ENCODE measurements around the gene CHSY1. TPM values are rescaled to one million over a fixed set of nuclear protein-coding genes. Genes with fewer than 3 reads are reported as not detected.

CHSY1 gene
- total RNA-seq, 1 experiment from 2014 or later = 7.4 TPM

DNA sequence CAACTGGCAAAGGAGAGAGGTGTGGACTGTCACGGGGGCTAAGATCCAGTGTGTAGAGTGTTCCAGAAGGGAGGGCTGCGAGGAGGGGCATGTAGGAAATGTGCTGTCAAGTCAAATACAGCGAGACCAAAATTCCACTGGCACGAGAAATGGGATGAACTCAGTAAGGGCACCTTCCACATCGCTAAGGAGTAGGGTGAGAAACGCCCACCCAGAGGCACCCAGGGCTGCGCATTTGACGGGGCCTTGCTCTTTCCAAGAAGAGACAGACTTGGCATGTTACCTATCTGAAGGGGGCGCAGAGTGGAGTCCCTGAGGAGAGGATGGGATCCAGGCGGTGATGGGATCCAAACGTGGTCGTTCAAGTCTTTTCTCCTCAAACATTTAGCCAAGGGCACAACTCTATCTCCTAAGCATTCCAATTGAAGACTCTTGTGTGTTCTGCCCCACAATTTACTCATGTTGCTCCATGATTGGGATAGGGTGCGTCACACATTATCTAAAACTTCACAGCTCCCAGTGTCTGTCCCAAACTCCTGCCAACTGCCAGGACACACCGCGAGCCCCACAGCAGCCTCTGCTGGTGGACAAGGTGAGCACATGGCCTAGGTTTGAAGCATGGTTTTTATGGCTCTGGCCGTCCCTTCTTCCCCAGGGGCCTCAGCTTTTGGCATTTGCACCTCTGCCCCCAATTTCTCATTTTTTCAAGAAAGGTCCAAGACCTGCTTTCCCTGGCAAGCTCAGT is 17.8 kb upstream of the CHSY1 start:
- peak; percentile 37 for DNase-seq (ENCODE audit: low spot score)

GRCh38 chr15:101267320-101268104 is 15.7 kb upstream of the CHSY1 start:
- DNase-seq (ENCODE audit: low spot score) = peak; percentile 59

DNA sequence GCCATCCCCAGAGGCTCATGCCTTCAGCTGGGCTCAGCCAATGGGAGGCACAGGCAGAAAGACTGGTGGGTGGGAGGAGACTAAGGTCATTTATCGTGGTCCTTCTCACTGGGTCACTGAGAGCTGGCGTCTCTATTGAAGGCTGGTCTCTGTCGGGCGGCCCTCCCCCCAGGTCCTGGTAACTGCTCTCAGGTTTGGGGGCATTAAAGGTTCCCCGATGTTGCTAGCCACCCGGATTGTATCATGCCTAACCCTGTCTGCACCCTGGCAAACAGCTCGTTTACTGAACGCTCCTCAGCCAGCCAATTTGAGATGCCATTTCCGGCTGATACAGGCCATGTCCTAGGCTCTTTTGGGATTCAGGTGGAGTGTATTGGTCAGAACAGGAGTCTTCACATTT is 14.9 kb upstream of the CHSY1 start:
- DNase-seq (ENCODE audit: low spot score) = no peak

- DNase-seq (ENCODE audit: low spot score) = no peak
Measured at GRCh38 chr15:101266034-101266433, 14.2 kb upstream of the CHSY1 start.

- no peak for DNase-seq (ENCODE audit: low spot score)
Measured at GRCh38 chr15:101264911-101265641, 13.2 kb upstream of the CHSY1 start.

DNA sequence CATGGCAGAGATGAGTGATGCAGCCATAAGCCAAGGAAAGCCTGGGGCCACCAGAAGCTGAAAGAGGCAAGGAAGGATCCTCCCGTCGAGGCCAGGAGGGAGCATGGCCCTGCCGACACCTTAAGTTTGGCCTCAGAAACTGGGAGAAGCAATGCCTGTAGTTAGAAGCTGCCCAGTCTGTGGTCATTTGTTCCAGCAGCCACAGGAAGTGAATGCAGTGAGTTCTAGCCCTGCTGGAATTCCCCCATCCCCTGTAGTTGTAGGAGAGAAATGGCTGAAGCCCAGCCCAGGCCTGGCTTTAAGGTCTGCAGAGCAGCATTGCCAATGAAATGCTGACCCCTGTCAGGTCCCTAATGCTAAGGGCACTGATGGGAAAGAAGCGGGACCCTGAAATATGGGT is 12.2 kb upstream of the CHSY1 start:
- no peak for DNase-seq (ENCODE audit: low spot score)

DNA sequence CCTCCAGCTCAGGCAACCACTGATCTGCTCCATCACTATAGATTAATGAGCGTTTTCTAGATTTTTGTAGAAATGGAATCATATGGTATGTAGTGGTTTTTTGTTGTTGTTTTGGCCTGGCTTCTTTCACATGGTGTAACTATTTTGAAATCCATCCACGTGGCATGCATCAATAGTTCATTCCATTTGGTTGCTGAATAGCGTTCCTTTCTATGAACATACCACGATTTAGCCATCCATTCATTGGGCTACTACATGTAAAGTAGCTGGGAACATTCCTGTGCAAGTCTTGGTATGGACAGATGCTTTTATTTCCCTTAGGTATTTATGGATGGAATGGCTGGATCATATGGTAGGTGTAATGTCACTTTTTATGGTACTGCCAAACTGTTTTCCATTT is 10.7 kb upstream of the CHSY1 start:
- no peak for DNase-seq (ENCODE audit: low spot score)

DNA sequence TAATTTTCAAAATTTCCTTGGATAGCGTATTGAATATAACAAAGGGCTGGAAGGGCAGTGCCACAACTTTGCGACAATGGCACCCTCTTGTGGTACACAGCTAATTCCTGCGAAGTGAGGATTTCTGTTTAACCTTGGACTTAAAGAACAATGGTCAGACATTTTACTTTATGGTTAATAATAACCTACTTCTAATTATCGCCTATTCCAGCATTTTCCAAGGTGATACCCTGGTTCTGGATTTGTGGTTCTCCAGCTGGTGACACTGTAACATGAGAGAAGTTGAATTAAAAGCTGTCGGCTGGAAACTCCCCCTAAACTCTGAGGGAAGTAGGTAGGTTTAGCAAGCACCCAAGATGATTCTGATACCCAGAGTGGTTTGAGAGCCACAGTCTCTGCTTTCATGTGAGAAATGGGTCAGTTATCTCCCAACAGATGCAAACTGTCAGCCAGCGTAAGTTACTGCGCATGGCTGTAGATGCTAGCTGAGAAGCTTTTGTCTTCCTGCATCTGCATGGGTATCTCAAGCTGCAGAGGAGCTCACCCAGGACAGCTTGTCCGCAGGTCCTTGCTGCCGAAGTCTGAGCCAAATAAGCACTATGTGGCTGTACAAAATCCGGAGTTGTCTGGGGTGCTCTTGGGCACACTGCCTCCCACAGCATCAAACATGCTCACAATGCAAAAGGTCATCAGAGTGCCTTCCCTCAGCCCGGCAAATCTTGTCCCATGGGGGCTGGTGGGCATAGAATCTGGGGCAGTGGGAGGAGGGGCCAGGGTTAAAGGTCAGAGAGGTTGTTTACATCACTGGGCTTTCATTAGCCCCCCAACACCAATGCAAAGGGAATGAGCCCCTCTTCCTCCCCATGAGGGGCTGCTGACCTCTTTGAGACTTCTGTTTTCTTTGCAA is 6.6 kb upstream of the CHSY1 start:
- peak; percentile 81 for DNase-seq (ENCODE audit: low spot score)

DNA sequence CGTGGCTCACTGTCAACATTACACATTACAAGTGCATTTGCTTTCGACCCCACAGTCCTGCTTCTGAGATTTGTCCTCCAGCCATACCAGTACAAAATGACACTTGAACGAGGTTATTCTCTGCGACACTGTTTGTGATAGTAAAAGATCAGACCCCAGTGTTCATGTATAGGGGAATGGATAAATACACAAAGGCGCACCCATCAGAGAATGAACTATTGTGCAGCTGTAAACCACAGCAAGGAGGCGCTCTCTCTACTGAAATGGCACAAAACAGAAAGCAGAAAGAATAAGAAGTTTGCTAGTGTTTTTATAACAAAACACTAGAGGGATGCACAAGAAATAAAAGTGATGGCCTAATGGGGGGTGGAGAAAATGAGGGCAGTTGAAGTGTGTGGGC is 4.9 kb upstream of the CHSY1 start:
- peak; percentile 22 for DNase-seq (ENCODE audit: low spot score)

GRCh38 chr15:101255615-101256241 is 3.9 kb upstream of the CHSY1 start:
- no peak for DNase-seq (ENCODE audit: low spot score)

DNA sequence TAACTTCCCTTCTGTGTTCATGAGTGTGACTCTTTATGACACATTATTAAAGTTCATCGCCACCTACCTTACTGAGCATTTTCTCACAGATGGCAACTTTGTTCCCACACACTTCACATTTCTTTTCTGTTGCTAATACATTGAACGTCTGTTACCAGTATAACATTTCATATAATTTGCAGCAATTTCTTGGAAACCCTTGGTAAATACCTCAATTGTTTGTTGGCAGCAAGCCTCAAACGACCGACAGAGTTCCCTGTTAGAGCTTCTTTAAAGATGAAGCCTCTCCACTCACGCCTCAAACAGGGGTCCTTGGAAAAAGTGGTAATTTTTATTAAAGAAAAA is 3.2 kb upstream of the CHSY1 start:
- DNase-seq (ENCODE audit: low spot score) = no peak

- DNase-seq (ENCODE audit: low spot score) = no peak
Measured at GRCh38 chr15:101254157-101255050, 2.6 kb upstream of the CHSY1 start.

- peak; percentile 13 for DNase-seq (ENCODE audit: low spot score)
Measured at GRCh38 chr15:101252836-101253235, 988 bp upstream of the CHSY1 start.

- DNase-seq (ENCODE audit: low spot score) = no peak
Measured at GRCh38 chr15:101250873-101251829, 697 bp downstream of the CHSY1 start.

DNA sequence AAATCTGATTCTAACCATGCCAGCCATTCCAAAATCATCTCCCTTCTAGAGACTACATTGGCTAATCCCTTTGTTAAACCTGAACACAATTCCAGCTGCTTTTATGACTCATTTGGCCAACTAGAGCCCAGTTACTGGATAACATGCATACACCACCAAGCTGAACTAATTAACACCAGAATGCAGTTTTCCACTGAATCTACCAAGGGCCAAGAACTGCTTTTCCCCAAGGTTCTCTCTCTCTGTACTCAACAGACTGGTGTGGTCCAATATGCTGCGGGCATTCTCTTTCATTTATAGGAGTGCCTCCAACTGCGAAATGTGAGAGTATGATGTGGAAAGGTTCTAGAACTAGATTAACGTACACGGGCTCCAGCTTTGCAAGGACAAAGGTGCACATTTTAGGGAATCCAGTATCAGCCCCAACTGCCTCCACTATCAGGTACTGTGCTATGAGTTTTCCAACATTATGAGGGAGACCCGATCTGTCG is 1.5 kb downstream of the CHSY1 start:
- DNase-seq (ENCODE audit: low spot score) = peak; percentile 57

- DNase-seq (ENCODE audit: low spot score) = no peak
Measured at GRCh38 chr15:101248274-101248673, 3.6 kb downstream of the CHSY1 start.

- DNase-seq (ENCODE audit: low spot score) = no peak
Measured at GRCh38 chr15:101246824-101247745, 4.8 kb downstream of the CHSY1 start.
